Endodermal cell (in vitro differentiated cells): ENCODE measurements around the gene NPW. TPM values are rescaled to one million over a fixed set of nuclear protein-coding genes. Genes with fewer than 3 reads are reported as not detected.

Experiments used
- DNase-seq: peaks from one replicate; pipeline ENCODE4 v3.0.0-alpha.2; 2017
- H3K27ac ChIP-seq: 2 replicates; pipeline ENCODE4 v1.5.1; 2013; ENCODE audit warnings: mild to moderate bottlenecking, low read depth, low read length, moderate library complexity
- H3K27me3 ChIP-seq: 2 replicates; pipeline ENCODE4 v1.6.1; 2013; ENCODE audit warnings: mild to moderate bottlenecking, low read length, moderate library complexity; ENCODE audit not compliant: insufficient read depth, control insufficient read depth, poor library complexity, severe bottlenecking
- H3K36me3 ChIP-seq: 2 replicates; pipeline ENCODE4 v1.7.0; 2013; ENCODE audit warnings: mild to moderate bottlenecking, low read length, moderate library complexity; ENCODE audit not compliant: control insufficient read depth, insufficient read depth
- H3K4me1 ChIP-seq: one replicate; pipeline ENCODE4 v1.7.0; 2013; ENCODE audit warnings: low read length; ENCODE audit not compliant: control insufficient read depth, insufficient read depth
- H3K4me3 ChIP-seq: 2 replicates; pipeline ENCODE4 v1.5.1; 2013; ENCODE audit warnings: mild to moderate bottlenecking, low read length, moderate library complexity
- H3K9ac ChIP-seq: 2 replicates; pipeline ENCODE4 v1.6.1; 2013; ENCODE audit warnings: mild to moderate bottlenecking, low read length, moderate library complexity; ENCODE audit not compliant: poor library complexity, severe bottlenecking; ENCODE audit errors: extremely low read depth
- H3K9me3 ChIP-seq: 2 replicates; pipeline ENCODE4 v1.6.1; 2013; ENCODE audit warnings: mild to moderate bottlenecking, low read length, moderate library complexity; ENCODE audit not compliant: control insufficient read depth
- H3K27ac Mint-ChIP-seq: 2 replicates; pipeline ENCODE4 v1.8.0; 2020; ENCODE audit warnings: mixed read lengths
- H3K27me3 Mint-ChIP-seq: 2 replicates; pipeline ENCODE4 v1.8.0; 2021; ENCODE audit warnings: mild to moderate bottlenecking, mixed read lengths; ENCODE audit not compliant: insufficient read depth
- H3K36me3 Mint-ChIP-seq: 2 replicates; pipeline ENCODE4 v1.8.0; 2020; ENCODE audit warnings: low read depth, mixed read lengths
- H3K4me1 Mint-ChIP-seq: 2 replicates; pipeline ENCODE4 v1.8.0; 2020; ENCODE audit warnings: mixed read lengths
- H3K4me3 Mint-ChIP-seq: 2 replicates; pipeline ENCODE4 v1.8.0; 2020; ENCODE audit warnings: mild to moderate bottlenecking, moderate library complexity, mixed read lengths
- H3K9me3 Mint-ChIP-seq: 2 replicates; pipeline ENCODE4 v1.8.0; 2020; ENCODE audit warnings: mild to moderate bottlenecking, mixed read lengths
- CTCF ChIP-seq: fragments of 200-600 bp; sonication (generic); conservative IDR thresholded peaks from 2 replicates; pipeline ENCODE4 v1.5.0; 2021; ENCODE audit warnings: antibody characterized with exemption, mild to moderate bottlenecking
- WGBS, 2 experiments: methylation state at CpG; one replicate each; pipeline versions ENCODE4 v1.1.5 to v1.1.7; 2013; ENCODE audit warnings: missing lambda C conversion rate in 2 of 2, mixed read lengths in 1 of 2; ENCODE audit not compliant: insufficient coverage in 1 of 2, insufficient read length in 1 of 2; 5-methylcytosine and 5-hydroxymethylcytosine counted together
- total RNA-seq, 2 donors: library from RNA; stranded (reverse); fragmentation: NEBNext Ultra II Directional in 1 of 2; extraction: Animal tissue kit (Norgen Biotek cat#: 25700) in 1 of 2; gene quantifications; 2 replicates in 1 of 2; 3 replicates in 1 of 2; pipeline ENCODE4 v1.2.1, GENCODE V29; 2021

Gene NPW
- total RNA-seq, 2 donors from 2014 or later = 1.2 to 1.9 TPM

- H3K36me3 ChIP-seq = peaks cover 16% of the 10 kb centered on the region
- TF ChIP-seq CTCF = no peak
- H3K9me3 Mint-ChIP-seq = no peaks in the 10 kb centered on the region
- H3K36me3 Mint-ChIP-seq = peaks cover 45% of the 10 kb centered on the region
- H3K27me3 ChIP-seq = no peaks in the 10 kb centered on the region
- no peaks in the 10 kb centered on the region for H3K27me3 Mint-ChIP-seq
- WGBS, 2 experiments = 92 to 93% methylated on average over 8 to 11 of the region's 11 CpGs
- no peak overlapping the region for H3K4me3 ChIP-seq
- no peak overlapping the region for H3K27ac ChIP-seq
- DNase-seq = no peak
- no peaks in the 10 kb centered on the region for H3K9me3 ChIP-seq
- H3K27ac Mint-ChIP-seq = no peak overlapping the region
- H3K4me1 ChIP-seq = no peaks in the 10 kb centered on the region
- no peaks in the 10 kb centered on the region for H3K4me1 Mint-ChIP-seq
- no peak overlapping the region for H3K9ac ChIP-seq
- no peak overlapping the region for H3K4me3 Mint-ChIP-seq
These were observed 46.6 kb downstream of the NPW start for GRCh38 chr16:2066139-2066538.

Other genes starting within 250 kb of the NPW start
- 10 to 100 TPM; 70.3 to 73.6 TPM for gene NME3, start 248.2 kb upstream of the NPW start, total RNA-seq
- gene EME2, start 247.0 kb upstream of the NPW start, total RNA-seq = 10 to 100 TPM; 34.3 to 64.3 TPM
- 100 to 1,000 TPM; 137 to 164 TPM for gene MRPS34, start 246.7 kb upstream of the NPW start, total RNA-seq
- gene SPSB3, start 237.2 kb upstream of the NPW start, total RNA-seq = 10 to 100 TPM; 28.0 to 28.1 TPM
- 10 to 100 TPM; 61.1 to 61.5 TPM for gene NUBP2, start 236.8 kb upstream of the NPW start, total RNA-seq
- not detected for gene IGFALS, start 226.1 kb upstream of the NPW start, total RNA-seq
- gene HAGH, start 193.0 kb upstream of the NPW start, total RNA-seq = 10 to 100 TPM; 47.8 to 52.9 TPM
- gene FAHD1, start 192.6 kb upstream of the NPW start, total RNA-seq = 10 to 100 TPM; 16.6 to 16.9 TPM
- not detected for gene MEIOB, start 147.6 kb upstream of the NPW start, total RNA-seq
- not detected for gene HS3ST6, start 101.4 kb upstream of the NPW start, total RNA-seq
- 10 to 100 TPM; 20.6 to 23.5 TPM for gene MSRB1, start 76.6 kb upstream of the NPW start, total RNA-seq
- gene RPL3L, start 65.1 kb upstream of the NPW start, total RNA-seq = not detected
- 100 to 1,000 TPM; 167 to 192 TPM for gene NDUFB10, start 60.2 kb upstream of the NPW start, total RNA-seq
- gene RPS2, start 55.0 kb upstream of the NPW start, total RNA-seq = 1,000 to 10,000 TPM; 3,064 to 3,492 TPM
- under 1 TPM in 1 of 2 donors, not detected in 1; 0.44 TPM for gene RNF151, start 52.9 kb upstream of the NPW start, total RNA-seq
- 10 to 100 TPM; 43.4 to 49.7 TPM for gene TBL3, start 47.7 kb upstream of the NPW start, total RNA-seq
- gene NOXO1, start 38.3 kb upstream of the NPW start, total RNA-seq = under 1 TPM in 1 of 2 donors, not detected in 1; 0.42 TPM
- 10 to 100 TPM; 40.3 to 45.5 TPM for gene GFER, start 35.6 kb upstream of the NPW start, total RNA-seq
- gene SYNGR3, start 29.8 kb upstream of the NPW start, total RNA-seq = 10 to 100 TPM in 1 of 2 donors, 1 to 10 TPM in 1; 7.0 to 11.2 TPM
- gene ZNF598, start 10.0 kb upstream of the NPW start, total RNA-seq = 10 to 100 TPM; 45.6 to 49.5 TPM
- 10 to 100 TPM; 20.1 to 25.5 TPM for gene NHERF2, start 7.1 kb downstream of the NPW start, total RNA-seq
- 10 to 100 TPM; 43.2 to 46.1 TPM for gene NTHL1, start 28.0 kb downstream of the NPW start, total RNA-seq
- gene TSC2, start 28.2 kb downstream of the NPW start, total RNA-seq = 100 to 1,000 TPM; 166 to 192 TPM
- gene PKD1, start 116.1 kb downstream of the NPW start, total RNA-seq = 100 to 1,000 TPM; 104 to 110 TPM
- 1 to 10 TPM; 3.2 to 4.9 TPM for gene RAB26, start 128.8 kb downstream of the NPW start, total RNA-seq
- 100 to 1,000 TPM; 108 to 110 TPM for gene TRAF7, start 136.0 kb downstream of the NPW start, total RNA-seq
- 1 to 10 TPM; 8.2 to 9.7 TPM for gene CASKIN1, start 176.8 kb downstream of the NPW start, total RNA-seq
- 10 to 100 TPM; 60.3 to 70.8 TPM for gene MLST8, start 185.7 kb downstream of the NPW start, total RNA-seq
- gene BRICD5, start 191.1 kb downstream of the NPW start, total RNA-seq = 10 to 100 TPM in 1 of 2 donors, 1 to 10 TPM in 1; 7.7 to 15.0 TPM
- 10 to 100 TPM; 31.0 to 32.0 TPM for gene PGP, start 195.1 kb downstream of the NPW start, total RNA-seq
- gene E4F1, start 203.8 kb downstream of the NPW start, total RNA-seq = 10 to 100 TPM; 24.5 to 29.6 TPM
- gene DNASE1L2, start 216.7 kb downstream of the NPW start, total RNA-seq = 1 to 10 TPM in 1 of 2 donors, under 1 TPM in 1; 0.35 to 1.3 TPM
- gene ECI1, start 231.8 kb downstream of the NPW start, total RNA-seq = 10 to 100 TPM; 75.8 to 94.7 TPM
- 100 to 1,000 TPM; 273 to 289 TPM for gene RNPS1, start 248.3 kb downstream of the NPW start, total RNA-seq